Fibroblast of skin of abdomen (primary cell): ENCODE data around the gene MOB3B.

Experiments
- DNase-seq: peaks from one replicate; pipeline ENCODE4 v3.0.0-alpha.2; 2013

MOB3B gene

DNA sequence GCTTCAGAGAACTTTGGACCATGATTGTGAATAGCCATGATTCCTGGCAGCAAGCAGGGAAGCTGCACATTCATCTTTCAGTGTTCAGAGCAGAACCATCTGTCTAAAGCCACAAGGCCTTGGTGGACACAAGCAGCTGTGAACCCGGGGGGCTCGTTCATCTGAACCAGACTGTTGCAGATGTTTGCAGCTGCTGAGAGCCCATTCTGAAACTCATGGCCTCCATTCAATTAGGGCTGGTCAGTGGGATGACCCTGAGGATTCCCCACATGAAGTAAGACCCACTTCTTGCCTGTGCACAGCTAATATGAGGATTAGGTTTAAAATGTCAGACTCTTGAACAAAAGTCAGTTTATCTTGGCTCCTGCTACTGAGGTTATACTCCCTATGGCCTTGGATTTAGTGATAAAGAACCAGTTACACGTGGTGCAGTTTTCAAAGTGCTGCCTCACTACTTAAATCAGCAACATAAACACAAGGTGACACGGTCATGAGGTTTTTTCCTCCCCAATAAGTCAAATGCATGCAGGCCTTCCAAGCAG, 115.3 kb downstream of the MOB3B start:
- no peak for DNase-seq

DNA sequence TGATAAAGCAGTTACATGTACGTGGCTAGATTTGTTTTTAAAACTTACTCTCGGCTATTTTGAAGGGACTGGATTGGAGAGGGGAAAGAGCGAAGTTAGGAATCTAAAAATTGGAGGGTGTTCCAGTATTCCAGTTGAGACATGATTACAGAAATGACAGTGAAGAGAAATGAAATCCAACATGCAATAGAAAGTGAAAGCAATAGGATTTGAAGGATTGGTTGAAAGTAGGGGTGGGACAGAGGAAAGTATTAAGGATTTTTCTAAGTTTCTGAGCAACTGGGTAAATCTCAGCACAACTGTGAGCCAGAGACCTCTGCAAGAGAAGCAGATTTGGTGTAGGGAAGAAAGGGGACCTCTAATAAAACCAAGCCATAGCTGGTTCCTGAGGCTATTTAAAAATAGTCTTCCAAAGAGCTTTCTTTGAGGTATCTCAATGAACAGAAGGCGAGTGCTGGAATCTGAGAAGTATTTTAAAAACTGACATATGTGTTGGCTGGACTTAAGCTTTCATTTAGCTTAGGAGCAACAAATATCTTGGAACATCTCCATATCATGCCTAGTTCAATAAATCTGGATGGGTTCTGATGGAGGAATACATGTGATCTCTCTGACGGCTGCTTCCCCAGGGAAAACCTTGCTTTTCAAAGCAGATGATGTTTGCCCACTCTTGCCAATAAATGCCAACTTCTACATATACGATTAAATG, 115.9 kb downstream of the MOB3B start:
- DNase-seq: no peak

DNA sequence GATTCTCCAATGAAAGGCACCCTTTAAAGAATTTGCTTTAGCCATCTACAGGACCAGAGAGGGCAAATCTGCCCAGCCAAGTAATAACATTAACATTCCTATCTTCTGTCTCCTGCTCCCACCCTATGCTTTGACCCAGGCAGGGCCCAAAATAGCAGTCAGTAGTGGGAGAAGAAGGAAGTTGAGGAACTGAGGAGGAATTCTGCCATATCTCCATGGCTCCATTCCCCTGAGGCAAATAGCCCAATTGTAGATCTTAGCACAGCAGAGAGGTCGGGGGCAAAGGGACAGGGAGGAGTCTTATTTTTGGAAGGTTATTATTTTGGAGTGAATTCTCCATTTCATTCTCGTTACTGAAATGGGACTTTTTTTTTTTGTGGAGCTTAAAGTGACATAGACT, 116.7 kb downstream of the MOB3B start:
- DNase-seq: no peak

DNA sequence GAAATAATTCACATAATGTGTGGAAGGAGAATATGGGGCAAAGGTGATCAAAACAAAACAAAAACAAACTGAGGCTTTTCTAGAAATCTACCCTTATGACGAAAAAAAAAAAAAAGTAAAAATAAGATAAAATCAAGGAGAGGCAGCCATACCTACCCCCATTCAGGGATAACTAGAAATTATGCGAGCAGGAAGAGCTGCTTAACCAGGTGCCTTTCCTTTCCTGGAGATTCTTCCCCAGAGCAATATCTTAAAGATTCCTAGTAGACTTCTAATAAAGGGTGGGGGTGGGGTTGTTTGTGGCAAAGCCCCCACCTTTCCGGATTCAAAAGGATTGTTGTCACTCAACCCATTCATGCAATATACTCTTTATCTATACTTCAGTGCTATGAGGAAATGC, 117.5 kb downstream of the MOB3B start:
- DNase-seq: no peak

DNA sequence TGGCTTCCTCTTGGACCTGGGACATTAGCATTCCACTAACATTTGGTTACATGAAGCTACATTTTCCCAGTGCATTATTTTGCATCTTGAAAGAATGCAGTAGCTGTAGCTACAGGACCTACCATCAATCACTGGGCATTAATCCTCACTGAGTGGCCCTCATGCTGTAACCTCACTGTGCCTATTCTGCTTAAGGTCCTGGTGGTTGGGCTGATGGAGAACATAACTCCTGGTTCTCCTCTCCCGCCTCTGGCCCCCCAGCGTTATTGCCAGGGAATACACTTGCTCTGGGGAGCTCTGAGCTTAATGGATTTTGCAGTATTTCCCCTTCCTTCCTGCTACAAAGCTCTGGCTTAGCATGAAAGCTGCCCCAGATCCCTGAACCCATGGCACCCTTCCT, 121.1 kb downstream of the MOB3B start:
- DNase-seq: peak; percentile 35

DNA sequence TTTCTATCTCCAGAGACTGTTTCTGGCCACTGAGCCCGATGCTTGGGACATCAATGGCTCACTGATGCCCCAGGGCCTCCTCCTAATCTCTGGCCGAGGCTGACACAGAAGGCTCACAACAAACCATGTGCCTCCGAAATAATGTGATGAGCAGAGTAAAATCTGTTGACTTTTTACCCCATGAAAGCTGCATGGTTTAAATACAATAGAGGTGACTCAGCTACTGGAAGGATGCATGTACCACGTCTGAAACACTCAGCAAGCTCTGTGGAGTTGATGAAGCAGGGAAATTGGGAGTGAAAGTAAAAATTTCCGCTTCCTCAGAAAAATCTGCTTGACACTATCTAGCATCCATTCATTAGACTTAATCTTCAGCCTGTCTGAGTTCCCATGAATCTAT, 121.6 kb downstream of the MOB3B start:
- peak; percentile 74 for DNase-seq

DNA sequence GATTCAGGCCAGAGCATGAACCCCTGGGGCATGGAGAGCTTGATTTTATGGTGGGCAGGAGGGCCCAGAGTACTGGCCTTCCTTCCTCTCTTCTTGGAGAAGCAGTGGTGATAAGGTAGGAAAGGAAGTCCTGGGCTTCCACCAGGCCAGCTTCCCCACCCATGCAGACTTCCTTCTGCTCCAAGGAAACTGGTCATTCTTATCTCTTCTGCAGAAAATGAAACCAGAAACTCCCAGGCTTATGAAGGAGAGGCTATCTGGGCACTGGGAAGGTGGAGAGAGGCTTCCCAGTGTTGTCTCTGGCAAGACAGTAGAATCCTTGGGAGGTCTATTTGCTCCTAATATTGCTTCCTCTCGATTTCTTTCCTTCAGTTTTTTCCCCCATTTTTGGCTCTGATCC, 122.1 kb downstream of the MOB3B start:
- DNase-seq: no peak

DNA sequence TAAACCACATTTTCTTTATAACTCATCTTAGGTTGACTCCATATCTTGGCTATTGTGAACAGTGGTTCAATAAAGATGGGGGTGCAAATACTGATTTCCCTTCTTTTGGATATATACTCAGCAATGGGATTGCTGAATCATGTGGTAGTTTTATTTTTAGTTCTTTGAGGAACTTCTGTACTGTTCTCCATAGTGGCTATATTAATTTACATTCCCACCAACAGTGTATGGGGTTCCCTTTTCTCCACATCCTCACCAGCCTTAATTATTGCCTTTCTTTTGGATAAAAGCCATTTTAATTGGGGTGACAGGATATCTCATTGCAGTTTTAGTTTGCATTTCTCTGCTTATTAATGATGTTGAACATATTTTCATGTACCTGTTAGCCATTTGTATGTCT, 125.0 kb downstream of the MOB3B start:
- no peak for DNase-seq

DNA sequence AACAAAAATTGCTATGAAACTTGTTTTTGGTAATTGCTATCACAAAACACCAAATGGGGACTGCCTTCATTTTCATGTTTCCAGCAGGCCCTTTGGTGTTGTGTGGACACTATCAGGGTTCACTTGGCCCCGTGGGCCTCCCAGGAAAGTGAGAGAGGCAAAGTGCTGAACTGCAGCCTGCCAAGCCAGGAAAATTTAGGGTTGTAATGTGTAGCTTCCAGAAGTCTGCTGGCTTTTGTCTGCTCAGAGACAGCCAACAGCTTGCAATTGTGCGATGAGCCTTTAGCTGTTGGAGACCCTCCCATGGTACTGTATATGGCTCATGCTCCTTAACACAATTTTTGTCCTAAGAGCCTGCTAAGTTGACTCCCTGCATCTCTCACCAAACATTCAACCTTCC, 127.0 kb downstream of the MOB3B start:
- no peak for DNase-seq

DNA sequence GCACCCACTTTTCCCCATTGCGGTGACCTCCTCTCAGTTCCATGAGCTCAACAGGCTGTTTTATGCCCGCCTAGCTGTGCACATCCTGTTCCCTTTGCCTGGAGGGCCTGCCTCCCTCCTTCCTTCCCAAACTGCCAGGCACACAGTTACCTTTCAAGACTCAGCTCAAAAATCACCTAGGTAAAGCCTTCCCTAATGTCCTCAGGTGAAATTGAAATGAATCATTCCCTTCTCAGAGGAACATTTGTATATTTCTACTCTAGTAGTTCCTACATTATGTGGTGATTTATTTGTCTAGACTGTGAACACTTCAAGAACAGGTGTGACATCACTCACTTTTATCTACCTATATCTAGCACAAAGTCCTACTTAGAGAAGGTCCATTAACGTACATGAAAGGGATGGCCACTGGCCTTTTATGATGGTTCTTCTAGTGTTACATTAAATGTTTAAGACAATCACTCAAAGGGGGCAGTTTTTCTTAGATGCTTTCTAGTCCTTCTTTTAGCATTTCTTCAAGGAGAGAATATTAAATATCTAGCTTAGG, 129.2 kb downstream of the MOB3B start:
- DNase-seq: no peak

DNA sequence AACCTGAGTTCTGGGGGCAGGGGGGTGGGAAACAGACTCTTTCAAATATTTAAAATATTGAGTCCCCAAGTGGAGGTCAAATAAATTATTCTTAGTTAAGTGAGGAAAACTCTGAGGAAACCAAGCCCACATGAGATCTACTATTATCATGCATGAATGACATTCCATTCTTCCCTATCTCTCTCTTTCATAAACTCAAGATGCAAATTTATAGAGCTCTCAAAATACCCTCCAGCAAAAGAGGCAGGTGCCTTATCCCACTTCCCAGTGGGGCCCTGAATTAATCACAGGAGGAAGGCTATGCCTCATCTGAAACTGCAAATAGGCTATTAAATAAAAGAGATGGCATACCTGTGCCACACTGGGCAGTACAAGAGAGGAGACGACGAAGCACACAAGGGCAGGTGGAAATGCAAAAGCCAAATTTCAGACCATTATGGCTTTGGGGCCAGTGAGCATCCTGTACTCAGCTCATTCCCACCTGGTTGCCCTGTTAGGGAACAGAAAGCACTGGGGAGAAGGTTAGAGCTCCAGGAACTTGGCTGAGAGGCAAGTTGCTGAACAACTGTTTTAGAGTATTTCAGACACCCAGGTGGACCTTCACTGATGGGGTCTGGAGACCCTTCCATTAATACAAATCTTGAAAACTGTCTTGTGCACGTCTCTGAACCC, 130.5 kb downstream of the MOB3B start:
- DNase-seq: no peak

DNA sequence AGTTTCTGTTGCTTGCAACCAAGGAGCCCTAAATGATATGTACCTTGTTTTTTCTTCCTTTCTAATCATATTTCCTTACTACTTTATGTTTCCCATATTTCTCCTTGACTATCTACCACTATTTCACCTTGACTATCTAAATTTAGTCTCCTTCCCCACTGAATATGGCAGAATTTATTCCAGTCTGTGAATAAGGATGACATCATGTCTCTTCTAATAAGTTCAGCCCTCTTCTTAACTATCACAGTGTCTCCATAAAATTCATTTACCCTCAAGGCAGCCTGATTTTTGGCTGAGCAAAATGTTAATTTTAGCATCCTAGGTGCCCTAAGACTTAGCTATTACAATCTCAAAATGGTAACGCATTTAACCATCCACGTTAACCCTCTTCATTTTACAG, 133.1 kb downstream of the MOB3B start:
- DNase-seq: no peak

DNA sequence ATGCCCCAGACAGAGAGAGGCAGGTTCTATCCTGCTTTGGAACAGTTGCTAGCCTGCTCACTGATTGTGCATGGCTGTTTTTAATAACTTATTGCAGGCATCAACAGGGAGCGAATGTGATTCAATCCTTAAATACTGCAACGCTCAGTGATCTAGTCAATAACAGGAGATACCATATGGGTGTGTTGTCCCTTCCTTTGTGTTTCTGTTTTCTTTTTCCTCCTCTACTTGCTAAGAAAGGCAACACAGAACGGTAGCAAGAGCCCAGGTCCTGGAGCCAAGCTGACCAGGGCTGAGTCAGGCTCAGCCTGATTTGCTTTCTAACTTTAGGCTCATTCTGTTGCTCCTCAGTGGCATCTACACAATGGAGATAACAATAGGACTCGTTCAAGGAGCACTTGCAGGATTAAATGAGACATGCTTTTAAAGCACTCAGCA, 134.1 kb downstream of the MOB3B start:
- no peak for DNase-seq

DNA sequence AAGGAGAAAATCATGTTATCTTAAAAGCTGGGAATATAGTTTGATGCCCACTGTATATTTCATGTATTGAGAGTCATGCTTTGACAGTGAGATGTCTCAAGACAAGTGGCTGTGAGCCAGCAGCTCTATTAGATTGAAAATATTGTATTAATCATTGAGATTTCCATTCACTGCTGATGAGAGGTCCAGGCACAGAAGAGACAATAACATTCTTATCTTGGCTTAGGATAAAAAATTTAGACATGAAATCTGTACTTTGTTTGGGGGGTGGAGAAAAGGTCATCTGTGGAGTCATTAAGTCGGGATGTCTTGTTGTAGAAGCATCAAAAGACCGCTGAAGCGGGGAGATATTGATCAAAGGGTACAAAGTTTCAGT, 134.8 kb downstream of the MOB3B start:
- DNase-seq: no peak

DNA sequence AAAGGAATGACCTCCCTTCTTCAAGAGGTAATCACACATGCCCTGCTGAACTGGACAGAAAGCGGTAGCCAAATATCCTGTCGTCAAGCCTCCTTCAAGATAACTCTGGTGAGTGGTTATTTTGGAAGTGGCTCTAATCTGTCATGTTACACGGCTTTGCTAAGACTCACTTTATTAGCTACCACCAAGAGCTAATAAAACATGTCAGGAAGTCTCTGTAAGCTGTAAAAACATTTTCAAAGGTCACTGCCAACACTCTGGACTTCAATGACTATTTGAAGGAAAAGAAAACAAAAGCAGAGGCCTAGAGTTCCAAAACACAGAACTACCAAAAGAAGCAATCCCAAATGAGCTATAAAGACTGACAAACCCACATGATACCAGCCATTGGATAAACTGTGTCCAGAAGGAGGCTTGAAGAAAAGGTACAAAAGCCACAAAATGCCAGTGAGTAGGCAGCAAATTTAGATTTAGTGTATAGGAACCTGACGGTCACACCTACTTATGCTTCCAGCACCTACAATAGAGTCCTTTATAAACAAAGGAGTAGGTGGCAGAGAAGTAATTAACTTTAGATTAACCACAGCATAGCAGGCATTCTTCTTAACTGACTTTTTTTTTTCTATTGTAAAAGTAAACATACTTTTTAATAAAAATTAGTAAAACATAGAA, 135.3 kb downstream of the MOB3B start:
- DNase-seq: no peak

DNA sequence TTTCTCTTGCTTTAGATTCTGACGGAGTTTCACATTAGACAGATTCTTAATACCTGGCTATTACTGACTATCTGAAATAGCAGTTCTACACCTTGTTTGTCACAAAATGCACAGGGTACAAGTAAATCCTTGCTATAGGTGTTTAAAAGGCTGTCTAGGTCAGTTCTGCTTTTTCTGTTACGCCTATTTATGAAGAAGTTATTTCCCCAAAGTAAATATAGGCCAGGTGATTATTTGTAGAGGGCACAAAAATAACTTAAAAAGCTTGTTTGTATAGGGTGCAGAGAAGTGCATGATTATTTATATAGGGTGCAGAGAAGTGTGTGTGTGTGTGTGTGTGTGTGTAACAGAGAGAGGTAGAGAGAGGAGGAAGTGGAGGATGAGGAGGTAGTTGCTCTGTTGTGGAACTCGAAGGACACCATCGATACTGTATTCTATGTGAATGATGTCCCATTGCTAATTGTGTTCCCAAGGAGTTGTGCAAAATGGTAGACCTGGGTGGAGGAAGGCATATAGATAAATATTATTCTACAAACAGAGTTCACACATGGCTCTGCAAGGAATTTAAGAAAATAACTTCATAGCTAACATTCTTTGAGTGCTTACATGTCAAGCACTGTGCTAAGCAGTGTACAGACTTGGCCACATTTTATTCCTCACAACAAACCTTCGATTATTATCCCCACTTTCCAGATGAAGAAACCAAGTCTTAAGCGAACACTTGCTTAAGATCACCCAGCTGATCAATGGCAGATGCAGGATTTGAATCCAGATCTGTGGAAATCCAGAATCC, 136.4 kb downstream of the MOB3B start:
- peak; percentile 8 for DNase-seq

DNA sequence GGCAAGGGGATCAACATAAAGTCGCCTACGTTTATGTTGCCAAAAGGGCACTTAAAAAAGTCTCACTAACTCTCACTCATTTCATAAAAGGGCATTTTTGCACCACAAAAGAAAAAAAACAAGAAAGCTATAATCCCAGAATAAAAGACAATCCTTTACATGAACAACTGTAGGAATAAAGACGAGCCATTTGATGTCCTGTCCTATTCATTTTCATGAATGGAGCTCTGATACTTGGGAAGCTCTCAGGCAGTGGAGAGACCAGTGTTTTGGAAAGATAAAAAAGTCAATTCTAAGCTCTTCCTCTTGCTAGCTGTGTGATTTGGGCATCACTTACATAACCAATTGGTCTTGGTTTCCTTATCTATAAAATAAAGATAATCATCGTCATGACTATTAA, 137.2 kb downstream of the MOB3B start:
- DNase-seq: no peak

DNA sequence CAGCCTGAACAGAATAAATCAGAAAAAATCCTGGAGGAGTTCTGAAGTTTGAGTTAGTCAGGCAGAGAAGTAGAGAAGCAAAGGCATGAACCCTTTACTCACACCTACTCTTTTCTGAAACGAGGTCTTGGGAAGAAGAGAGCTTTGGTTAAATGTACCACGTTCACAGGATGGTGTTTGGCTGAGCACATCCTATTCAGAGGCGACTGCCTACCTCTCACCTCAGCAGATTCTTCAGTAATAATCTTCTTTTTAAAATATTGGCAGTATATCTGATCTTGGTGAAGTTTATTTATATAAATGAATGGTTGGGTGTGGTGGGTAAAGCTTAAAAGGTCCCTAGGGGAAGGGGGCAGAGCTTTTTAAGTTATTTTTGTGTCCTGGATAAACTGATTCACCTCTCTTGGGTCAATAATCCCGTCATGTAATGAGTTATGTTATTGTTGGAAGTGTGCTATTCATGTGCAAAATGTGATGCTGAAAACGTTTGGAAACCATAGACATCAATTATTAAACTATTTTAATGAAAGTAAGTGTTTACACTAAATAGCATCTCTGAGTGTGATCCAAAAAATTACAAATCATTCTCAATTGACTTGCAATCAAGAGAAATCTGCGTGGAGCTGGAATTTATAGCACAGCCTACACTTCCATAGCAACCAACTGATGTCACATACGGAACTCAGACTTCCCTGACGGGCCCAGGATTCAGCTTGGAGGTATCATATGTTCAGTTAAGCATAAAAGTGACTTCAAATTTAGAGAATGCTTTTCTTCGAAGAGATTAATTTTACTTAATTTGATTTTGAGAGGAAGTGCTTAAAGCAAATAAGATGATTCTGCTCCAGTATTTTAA, 138.3 kb downstream of the MOB3B start:
- DNase-seq: no peak

DNA sequence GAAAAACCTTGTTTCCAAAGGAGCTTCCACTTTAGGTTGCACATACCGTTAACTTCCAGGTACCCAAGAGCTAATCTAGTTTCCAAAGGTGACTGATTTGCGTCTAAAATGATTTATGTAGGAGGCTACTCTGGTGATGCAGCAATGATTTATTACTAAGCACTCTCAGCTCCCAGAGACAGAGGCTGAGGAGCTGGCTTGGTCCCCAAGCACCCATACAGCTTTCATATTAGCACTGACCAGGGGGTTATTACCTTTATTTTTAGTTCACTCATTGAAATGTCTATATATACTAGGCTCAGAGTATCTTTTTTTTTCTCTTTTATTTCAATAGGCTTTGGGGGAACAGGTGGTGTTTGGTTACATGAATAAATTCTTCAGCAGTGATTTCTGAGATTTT, 141.5 kb downstream of the MOB3B start:
- no peak for DNase-seq

DNA sequence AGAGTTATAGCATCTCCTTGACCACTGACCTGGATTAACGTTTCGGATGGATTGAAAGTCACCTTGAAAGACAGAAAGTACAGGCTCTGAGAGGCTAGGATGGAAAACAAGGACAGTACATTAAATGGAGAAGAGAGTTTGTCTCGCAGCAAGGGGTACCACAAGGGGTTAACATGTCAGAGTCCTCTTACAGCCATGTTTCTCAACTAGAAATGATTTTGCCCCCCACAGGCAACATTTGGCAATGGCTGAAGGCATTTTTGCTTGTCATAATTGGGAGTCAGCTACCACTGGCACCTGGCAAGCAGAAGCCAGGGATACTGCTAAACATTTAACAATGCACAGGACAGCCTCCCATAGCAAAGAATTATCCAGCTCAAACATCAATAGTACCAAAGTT, 141.9 kb downstream of the MOB3B start:
- no peak for DNase-seq

DNA sequence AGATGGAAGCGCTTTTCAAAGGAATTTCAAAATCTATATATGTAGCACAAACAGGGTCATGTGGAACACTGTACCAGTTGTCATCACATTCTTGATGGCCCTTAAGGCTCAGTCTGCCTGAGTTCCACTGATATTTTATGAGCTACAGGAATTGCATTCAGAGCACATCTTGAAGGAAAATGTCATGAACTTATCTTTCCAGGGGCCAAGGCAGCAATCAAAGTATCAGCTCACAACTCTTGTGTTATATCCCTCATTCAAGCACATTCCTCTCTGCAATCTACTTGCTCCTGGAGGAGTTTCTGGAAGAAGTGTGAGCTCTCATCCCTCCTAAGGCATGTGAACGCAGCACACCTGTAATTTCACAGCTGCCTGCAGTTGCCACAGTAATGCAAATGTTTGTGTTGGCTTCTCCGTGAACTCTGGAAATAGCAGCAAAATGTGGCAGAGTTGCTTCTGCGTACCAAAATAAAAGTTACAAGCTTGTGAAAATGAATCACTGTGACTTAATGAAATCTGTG, 143.0 kb downstream of the MOB3B start:
- DNase-seq: no peak
